Vagina (tissue), 2 donors: ENCODE results near the gene EME1.
A peak's percentile ranks its signal among the peaks of the same experiment; 100 is the strongest.

ENCODE experiments used
- CTCF ChIP-seq, 3 experiments: fragments of 450-650 bp in 2 of 3; fragments of 200-600 bp in 1 of 3; sonication (generic) in 1 of 3; IDR thresholded peaks; one replicate each; pipeline ENCODE4 v1.5.1; 2017 to 2019; ENCODE audit warnings: antibody characterized with exemption in 3 of 3, mild to moderate bottlenecking in 2 of 3, moderate library complexity in 2 of 3
- POLR2AphosphoS5 ChIP-seq, 2 donors: sonication (generic); formaldehyde crosslinking; IDR thresholded peaks; one replicate each; pipeline ENCODE4 v1.9.0; 2017; ENCODE audit warnings: antibody characterized with exemption in 2 of 2, mild to moderate bottlenecking in 2 of 2, low read depth in 1 of 2; ENCODE audit not compliant: insufficient read depth in 1 of 2

GRCh38 chr17:50361561-50362480, 11.2 kb upstream of the EME1 start:
- TF ChIP-seq CTCF (IDR thresholded peaks at IDR 0.05) = peak; percentile 26 to 68 (median 32)
- no peak for TF ChIP-seq POLR2AphosphoS5 (IDR thresholded peaks at IDR 0.05; ENCODE audit: insufficient read depth in 1 of 2, low read depth in 1 of 2)
